Mucosa of gallbladder (tissue), 1 donor: ENCODE measurements around the gene OSBPL5. TPM values are rescaled to one million over a fixed set of nuclear protein-coding genes. Genes with fewer than 3 reads are reported as not detected.
"Not testable (repeated sequence)": the region's sequence is repeated elsewhere in the genome, so short reads cannot be mapped to it uniquely, and the experiment has no call there.

Source experiments
- DNase-seq: peaks from one replicate; pipeline ENCODE4 v3.0.0-alpha.2; 2020; ENCODE audit warnings: low spot score
- total RNA-seq: library from RNA; stranded (reverse); gene quantifications from one replicate; pipeline ENCODE4 v1.2.1, GENCODE V29; 2021
- donor health status: DM: no; HTN: no; CAD: no.

Gene OSBPL5
- total RNA-seq, 1 donor from 2014 or later, result 45.2 TPM

GRCh38 chr11:3086114-3086513 is 79.0 kb downstream of the OSBPL5 start:
- no peak for DNase-seq

- DNase-seq, result no peak
Observed at GRCh38 chr11:3085052-3085451, 80.1 kb downstream of the OSBPL5 start.

GRCh38 chr11:3083321-3083720 is 81.8 kb downstream of the OSBPL5 start:
- no peak for DNase-seq

GRCh38 chr11:3081386-3081751 is 83.7 kb downstream of the OSBPL5 start:
- no peak for DNase-seq

GRCh38 chr11:3080733-3081385 is 84.3 kb downstream of the OSBPL5 start:
- no peak for DNase-seq

- no peak for DNase-seq
Observed at GRCh38 chr11:3080104-3080503, 85.0 kb downstream of the OSBPL5 start.

- DNase-seq, result no peak
Observed at GRCh38 chr11:3077846-3078440, 87.2 kb downstream of the OSBPL5 start.

- no peak for DNase-seq
Observed at GRCh38 chr11:3077189-3077836, 87.8 kb downstream of the OSBPL5 start.

GRCh38 chr11:3074912-3075589 is 90.1 kb downstream of the OSBPL5 start:
- no peak for DNase-seq

GRCh38 chr11:3073029-3073435 is 92.1 kb downstream of the OSBPL5 start:
- DNase-seq, result no peak

- DNase-seq, result no peak
Observed at GRCh38 chr11:3069425-3069824, 95.7 kb downstream of the OSBPL5 start.

GRCh38 chr11:3066308-3066707 is 98.8 kb downstream of the OSBPL5 start:
- DNase-seq, result not testable (repeated sequence)

- not testable (repeated sequence) for DNase-seq
Observed at GRCh38 chr11:3064709-3065108, 100.4 kb downstream of the OSBPL5 start.

- not testable (repeated sequence) for DNase-seq
Observed at GRCh38 chr11:3063876-3064275, 101.2 kb downstream of the OSBPL5 start.

GRCh38 chr11:3063432-3063831 is 101.7 kb downstream of the OSBPL5 start:
- not testable (repeated sequence) for DNase-seq

GRCh38 chr11:3060436-3061025 is 104.6 kb downstream of the OSBPL5 start:
- DNase-seq, result no peak

- no peak for DNase-seq
Observed at GRCh38 chr11:3058753-3059664, 106.1 kb downstream of the OSBPL5 start.

- peak; percentile 95 for DNase-seq
Observed at GRCh38 chr11:3057069-3057963, 107.8 kb downstream of the OSBPL5 start, which contains the start of gene CARS1. Gene CARS1 (minus strand): TSS chr11:3057423. CDS start chr11:3057367, 56 bp downstream.

GRCh38 chr11:3056296-3057068 is 108.6 kb downstream of the OSBPL5 start:
- no peak for DNase-seq
